HepG2 (cell line): ENCODE results near the gene ALKBH2. TPM values are rescaled to one million over a fixed set of nuclear protein-coding genes. Genes with fewer than 3 reads are reported as not detected.

ENCODE experiments used
- CEBPB ChIP-seq: IDR thresholded peaks from 2 replicates; pipeline ENCODE4 v1.6.1; 2011; ENCODE audit warnings: low read depth, low read length, improper control_type of control experiment, borderline replicate concordance
- CREB1 ChIP-seq, 2 experiments: fragments of 450-650 bp in 1 of 2; IDR thresholded peaks; 2 replicates each; pipeline ENCODE4 v1.6.1; 2016 to 2017; ENCODE audit warnings: control low read depth in 1 of 2, mild to moderate bottlenecking in 1 of 2, missing compliant biosample characterization in 1 of 2, missing genetic modification characterization in 1 of 2
- GATAD2A ChIP-seq: IDR thresholded peaks from 2 replicates; pipeline ENCODE4 v1.6.1; 2016
- HMG20A ChIP-seq: IDR thresholded peaks from 2 replicates; pipeline ENCODE4 v1.6.1; 2016; ENCODE audit warnings: borderline replicate concordance
- IRF2 ChIP-seq: IDR thresholded peaks from 2 replicates; pipeline ENCODE4 v1.6.1; 2018; ENCODE audit warnings: missing genetic modification reagents, missing compliant biosample characterization
- MIER2 ChIP-seq: IDR thresholded peaks from 2 replicates; pipeline ENCODE4 v1.6.1; 2016; ENCODE audit warnings: missing biosample characterization, missing genetic modification reagents
- SMARCC2 ChIP-seq: fragments of 450-650 bp; IDR thresholded peaks from 2 replicates; pipeline ENCODE4 v1.6.1; 2017; ENCODE audit warnings: antibody characterized with exemption, mild to moderate bottlenecking
- TAF1 ChIP-seq: sonication (generic); formaldehyde crosslinking; IDR thresholded peaks from 2 replicates; pipeline ENCODE4 v1.4.0; 2020; ENCODE audit warnings: missing genetic modification reagents
- ZBTB7A ChIP-seq: sonication (generic); formaldehyde crosslinking; IDR thresholded peaks from 2 replicates; pipeline ENCODE4 v1.8.0; 2022; ENCODE audit warnings: mild to moderate bottlenecking, missing genetic modification reagents
- ZFP62 ChIP-seq: sonication (generic); formaldehyde crosslinking; IDR thresholded peaks from 2 replicates; pipeline ENCODE4 v1.4.0; 2020; ENCODE audit warnings: missing genetic modification reagents
- ZNF207 ChIP-seq: fragments of 450-650 bp; IDR thresholded peaks from 2 replicates; pipeline ENCODE4 v1.6.1; 2016; ENCODE audit warnings: antibody characterized with exemption, borderline replicate concordance
- ZNF432 ChIP-seq: sonication (generic); formaldehyde crosslinking; IDR thresholded peaks from 2 replicates; pipeline ENCODE4 v1.5.0; 2020; ENCODE audit warnings: missing genetic modification reagents, mild to moderate bottlenecking, borderline replicate concordance
- ZNF570 ChIP-seq: sonication (generic); formaldehyde crosslinking; IDR thresholded peaks from 2 replicates; pipeline ENCODE4 v1.4.0; 2020; ENCODE audit warnings: mild to moderate bottlenecking, missing genetic modification reagents, borderline replicate concordance
- ZNF776 ChIP-seq: sonication (generic); formaldehyde crosslinking; IDR thresholded peaks from 2 replicates; pipeline ENCODE4 v1.4.0; 2020; ENCODE audit warnings: mild to moderate bottlenecking, missing genetic modification reagents
- ZNF781 ChIP-seq: sonication (generic); formaldehyde crosslinking; IDR thresholded peaks from 2 replicates; pipeline ENCODE4 v1.5.1; 2020; ENCODE audit warnings: borderline replicate concordance, mild to moderate bottlenecking, missing genetic modification reagents; ENCODE audit errors: not compliant biosample characterization
- polyA plus RNA-seq, 8 experiments: library from polyadenylated mRNA; depleted of rRNA in 3 of 8; stranded (reverse) in 7 of 8; unstranded in 1 of 8; fragments of >200 nt; fragmentation: Illumina TruSeq in 4 of 8; extraction: Trizol in 4 of 8; gene quantifications; 2 replicates each; pipeline versions ENCODE4 v1.2.1 to v1.2.3, GENCODE V29; 2011 to 2016; ENCODE audit warnings: low read depth in 4 of 8, missing spikeins in 1 of 8, mixed read lengths in 1 of 8; ENCODE audit not compliant: insufficient read depth in 1 of 8
- total RNA-seq, 5 experiments: library from RNA; depleted of rRNA; stranded (reverse); fragments of >200 nt; fragmentation: Illumina TruSeq; extraction: Trizol; gene quantifications; 2 replicates each; pipeline ENCODE4 v1.2.3, GENCODE V29; 2016; ENCODE audit warnings: low read depth in 1 of 5
- TF ChIP-seq, protein P1 (sequence below): sonication (generic); formaldehyde crosslinking; IDR thresholded peaks from 2 replicates; pipeline ENCODE4 v1.4.0; 2020; ENCODE audit warnings: missing genetic modification reagents, borderline replicate concordance
- TF ChIP-seq, protein P2 (sequence below): sonication (generic); formaldehyde crosslinking; IDR thresholded peaks from 2 replicates; pipeline ENCODE4 v1.9.0; 2021; ENCODE audit warnings: missing genetic modification reagents, borderline replicate concordance
- TF ChIP-seq, protein P3 (sequence below): sonication (generic); formaldehyde crosslinking; IDR thresholded peaks from 2 replicates; pipeline ENCODE4 v1.5.0; 2020; ENCODE audit warnings: mild to moderate bottlenecking, missing genetic modification reagents
- TF ChIP-seq, protein P4 (sequence below): sonication (generic); formaldehyde crosslinking; IDR thresholded peaks from 2 replicates; pipeline ENCODE4 v1.4.0; 2020; ENCODE audit warnings: missing genetic modification reagents, borderline replicate concordance

Gene ALKBH2
- total and polyA plus RNA-seq, 2 of the 13 experiments (the other 11 are each of a cell fraction or from before 2014, with no cell fraction given): 21.0 to 40.5 TPM

DNA sequence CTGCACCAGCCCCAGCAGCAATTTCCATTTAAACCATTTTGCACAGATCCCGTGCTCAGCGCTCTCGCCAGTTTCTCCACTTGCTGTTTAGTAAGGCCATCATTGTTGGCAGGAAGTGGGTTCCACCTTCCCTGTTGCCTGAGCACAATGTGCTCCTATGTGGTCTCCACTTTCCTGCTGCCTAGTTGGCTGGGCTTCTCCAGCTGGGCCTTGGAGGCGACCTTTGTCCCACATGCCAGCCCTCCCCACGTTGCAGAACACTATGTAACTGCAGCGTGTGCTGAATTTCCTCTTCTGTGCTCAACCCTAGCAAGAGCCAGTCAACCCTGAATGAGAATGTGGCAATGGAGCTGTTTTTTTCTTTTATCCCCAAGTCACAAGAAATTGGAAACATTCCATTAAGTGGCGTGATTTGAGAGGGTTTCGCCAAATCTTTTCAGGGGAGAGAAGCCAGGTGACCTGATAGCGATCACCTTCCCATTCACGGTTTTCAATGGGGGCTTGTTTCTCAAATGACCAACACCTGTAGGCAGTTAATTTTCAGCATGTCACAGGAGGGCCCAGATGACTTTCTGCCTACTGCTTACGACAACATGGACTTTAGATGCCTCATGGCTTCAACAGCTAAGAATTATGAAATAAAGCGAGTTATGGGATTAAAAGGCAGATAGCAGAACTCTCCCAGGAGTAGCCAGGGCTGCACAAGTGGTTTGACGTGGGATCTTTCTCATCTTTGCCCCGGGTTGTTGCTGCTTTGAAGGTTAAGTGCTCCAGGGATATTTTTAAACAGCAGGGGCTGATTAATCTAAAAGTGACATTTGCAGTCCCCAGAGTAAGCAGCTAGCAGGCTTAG is 22.7 kb upstream of the ALKBH2 start, which contains the start of gene ACACB (continued):
- TF ChIP-seq, protein P1, sequence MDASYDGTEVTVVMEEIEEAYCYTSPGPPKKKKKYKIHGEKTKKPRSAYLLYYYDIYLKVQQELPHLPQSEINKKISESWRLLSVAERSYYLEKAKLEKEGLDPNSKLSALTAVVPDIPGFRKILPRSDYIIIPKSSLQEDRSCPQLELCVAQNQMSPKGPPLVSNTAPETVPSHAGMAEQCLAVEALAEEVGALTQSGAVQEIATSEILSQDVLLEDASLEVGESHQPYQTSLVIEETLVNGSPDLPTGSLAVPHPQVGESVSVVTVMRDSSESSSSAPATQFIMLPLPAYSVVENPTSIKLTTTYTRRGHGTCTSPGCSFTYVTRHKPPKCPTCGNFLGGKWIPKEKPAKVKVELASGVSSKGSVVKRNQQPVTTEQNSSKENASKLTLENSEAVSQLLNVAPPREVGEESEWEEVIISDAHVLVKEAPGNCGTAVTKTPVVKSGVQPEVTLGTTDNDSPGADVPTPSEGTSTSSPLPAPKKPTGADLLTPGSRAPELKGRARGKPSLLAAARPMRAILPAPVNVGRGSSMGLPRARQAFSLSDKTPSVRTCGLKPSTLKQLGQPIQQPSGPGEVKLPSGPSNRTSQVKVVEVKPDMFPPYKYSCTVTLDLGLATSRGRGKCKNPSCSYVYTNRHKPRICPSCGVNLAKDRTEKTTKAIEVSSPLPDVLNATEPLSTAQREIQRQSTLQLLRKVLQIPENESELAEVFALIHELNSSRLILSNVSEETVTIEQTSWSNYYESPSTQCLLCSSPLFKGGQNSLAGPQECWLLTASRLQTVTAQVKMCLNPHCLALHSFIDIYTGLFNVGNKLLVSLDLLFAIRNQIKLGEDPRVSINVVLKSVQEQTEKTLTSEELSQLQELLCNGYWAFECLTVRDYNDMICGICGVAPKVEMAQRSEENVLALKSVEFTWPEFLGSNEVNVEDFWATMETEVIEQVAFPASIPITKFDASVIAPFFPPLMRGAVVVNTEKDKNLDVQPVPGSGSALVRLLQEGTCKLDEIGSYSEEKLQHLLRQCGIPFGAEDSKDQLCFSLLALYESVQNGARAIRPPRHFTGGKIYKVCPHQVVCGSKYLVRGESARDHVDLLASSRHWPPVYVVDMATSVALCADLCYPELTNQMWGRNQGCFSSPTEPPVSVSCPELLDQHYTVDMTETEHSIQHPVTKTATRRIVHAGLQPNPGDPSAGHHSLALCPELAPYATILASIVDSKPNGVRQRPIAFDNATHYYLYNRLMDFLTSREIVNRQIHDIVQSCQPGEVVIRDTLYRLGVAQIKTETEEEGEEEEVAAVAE (CRISPR knock-in tag): peak; percentile 48; the same call in 1 of the 2 replicates
- TF ChIP-seq MIER2 (CRISPR knock-in tag) (peak; percentile 67; the same call in 1 of the 2 replicates), TAF1 (CRISPR knock-in tag) (peak; percentile 72), SMARCC2 (no peak), ZNF776 (CRISPR knock-in tag) (no peak), ZNF570 (CRISPR knock-in tag) (no peak), IRF2 (peak; percentile 91), GATAD2A (CRISPR knock-in tag) (peak; percentile 90), ZNF432 (no peak), CREB1 (IDR thresholded peaks at IDR 0.05) (no peak), CREB1 (CRISPR knock-in tag; IDR thresholded peaks at IDR 0.05) (peak; percentile 60; the same call in 1 of the 2 replicates), ZBTB7A (CRISPR knock-in tag) (peak; percentile 72; the same call in 1 of the 2 replicates), CEBPB (peak; percentile 50; the same call in 1 of the 2 replicates), ZFP62 (CRISPR knock-in tag) (no peak), HMG20A (CRISPR knock-in tag) (peak; percentile 68; the same call in 1 of the 2 replicates), ZNF207 (no peak), ZNF781 (CRISPR knock-in tag) (peak; percentile 78)
- TF ChIP-seq, protein P2, sequence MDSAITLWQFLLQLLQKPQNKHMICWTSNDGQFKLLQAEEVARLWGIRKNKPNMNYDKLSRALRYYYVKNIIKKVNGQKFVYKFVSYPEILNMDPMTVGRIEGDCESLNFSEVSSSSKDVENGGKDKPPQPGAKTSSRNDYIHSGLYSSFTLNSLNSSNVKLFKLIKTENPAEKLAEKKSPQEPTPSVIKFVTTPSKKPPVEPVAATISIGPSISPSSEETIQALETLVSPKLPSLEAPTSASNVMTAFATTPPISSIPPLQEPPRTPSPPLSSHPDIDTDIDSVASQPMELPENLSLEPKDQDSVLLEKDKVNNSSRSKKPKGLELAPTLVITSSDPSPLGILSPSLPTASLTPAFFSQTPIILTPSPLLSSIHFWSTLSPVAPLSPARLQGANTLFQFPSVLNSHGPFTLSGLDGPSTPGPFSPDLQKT (CRISPR knock-in tag): no peak
- TF ChIP-seq, protein P3, sequence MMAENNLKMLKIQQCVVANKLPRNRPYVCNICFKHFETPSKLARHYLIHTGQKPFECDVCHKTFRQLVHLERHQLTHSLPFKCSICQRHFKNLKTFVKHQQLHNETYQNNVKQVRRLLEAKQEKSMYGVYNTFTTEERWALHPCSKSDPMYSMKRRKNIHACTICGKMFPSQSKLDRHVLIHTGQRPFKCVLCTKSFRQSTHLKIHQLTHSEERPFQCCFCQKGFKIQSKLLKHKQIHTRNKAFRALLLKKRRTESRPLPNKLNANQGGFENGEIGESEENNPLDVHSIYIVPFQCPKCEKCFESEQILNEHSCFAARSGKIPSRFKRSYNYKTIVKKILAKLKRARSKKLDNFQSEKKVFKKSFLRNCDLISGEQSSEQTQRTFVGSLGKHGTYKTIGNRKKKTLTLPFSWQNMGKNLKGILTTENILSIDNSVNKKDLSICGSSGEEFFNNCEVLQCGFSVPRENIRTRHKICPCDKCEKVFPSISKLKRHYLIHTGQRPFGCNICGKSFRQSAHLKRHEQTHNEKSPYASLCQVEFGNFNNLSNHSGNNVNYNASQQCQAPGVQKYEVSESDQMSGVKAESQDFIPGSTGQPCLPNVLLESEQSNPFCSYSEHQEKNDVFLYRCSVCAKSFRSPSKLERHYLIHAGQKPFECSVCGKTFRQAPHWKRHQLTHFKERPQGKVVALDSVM: peak; percentile 60; the same call in 1 of the 2 replicates
- TF ChIP-seq, protein P4, sequence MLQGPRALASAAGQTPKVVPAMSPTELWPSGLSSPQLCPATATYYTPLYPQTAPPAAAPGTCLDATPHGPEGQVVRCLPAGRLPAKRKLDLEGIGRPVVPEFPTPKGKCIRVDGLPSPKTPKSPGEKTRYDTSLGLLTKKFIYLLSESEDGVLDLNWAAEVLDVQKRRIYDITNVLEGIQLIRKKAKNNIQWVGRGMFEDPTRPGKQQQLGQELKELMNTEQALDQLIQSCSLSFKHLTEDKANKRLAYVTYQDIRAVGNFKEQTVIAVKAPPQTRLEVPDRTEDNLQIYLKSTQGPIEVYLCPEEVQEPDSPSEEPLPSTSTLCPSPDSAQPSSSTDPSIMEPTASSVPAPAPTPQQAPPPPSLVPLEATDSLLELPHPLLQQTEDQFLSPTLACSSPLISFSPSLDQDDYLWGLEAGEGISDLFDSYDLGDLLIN (CRISPR knock-in tag): no peak
